SK-N-SH (cell line): ENCODE results near the gene MARK3. TPM values are rescaled to one million over a fixed set of nuclear protein-coding genes. Genes with fewer than 3 reads are reported as not detected.

Experiments
- CTCF ChIA-PET: fragments of 300-600, 350-600 bp; formaldehyde crosslinking; extraction: SDS; loops from one replicate; lab custom pipeline; 2021; lab: Yijun Ruan, JAX
- POLR2A ChIA-PET: fragments of 350-600 bp; sonication (Branson Sonifier 250); formaldehyde crosslinking; extraction: SDS; loops from one replicate; lab custom pipeline; 2020; ENCODE audit warnings: antibody characterized with exemption, inconsistent platforms; lab: Yijun Ruan, JAX
- DNase-seq: peaks from one replicate; pipeline ENCODE4 v3.0.0; 2012
- H2AFZ ChIP-seq: fragments of 200-600 bp; sonication (generic); 2 replicates; pipeline ENCODE4 v1.8.1; 2016; ENCODE audit warnings: antibody characterized with exemption, mild to moderate bottlenecking, low read depth
- H3F3A ChIP-seq: fragments of 200-600 bp; sonication (generic); replicated peaks from 2 replicates; pipeline ENCODE3; 2016; ENCODE audit warnings: antibody characterized with exemption, mild to moderate bottlenecking; ENCODE audit not compliant: insufficient read depth
- H3K27ac ChIP-seq, 2 experiments: fragments of 200-500 bp in 1 of 2; fragments of 200-600 bp in 1 of 2; sonication (Bioruptor generic) in 1 of 2; sonication (generic), shearing (Covaris generic) in 1 of 2; 2 replicates each; pipeline versions ENCODE4 v1.5.1 to v1.6.1; 2014 to 2016; ENCODE audit warnings: low read depth in 2 of 2, inconsistent platforms in 1 of 2, low read length in 1 of 2, mild to moderate bottlenecking in 1 of 2, mixed read lengths in 1 of 2
- H3K27me3 ChIP-seq: fragments of 200-600 bp; sonication (generic), shearing (Covaris generic); 2 replicates; pipeline ENCODE4 v1.6.1; 2016; ENCODE audit warnings: mixed run types; ENCODE audit not compliant: insufficient read depth
- H3K36me3 ChIP-seq, 2 experiments: fragments of 200-500 bp in 1 of 2; fragments of 200-600 bp in 1 of 2; sonication (Bioruptor generic) in 1 of 2; sonication (generic) in 1 of 2; replicated peaks in 1 of 2; 2 replicates each; pipeline versions ENCODE3 to v1.5.1; 2014 to 2016; ENCODE audit warnings: low read length in 1 of 2, mild to moderate bottlenecking in 1 of 2; ENCODE audit not compliant: insufficient read depth in 2 of 2, control insufficient read depth in 1 of 2
- H3K4me1 ChIP-seq, 2 experiments: fragments of 200-500 bp in 1 of 2; fragments of 200-600 bp in 1 of 2; sonication (Bioruptor generic) in 1 of 2; sonication (generic), shearing (Covaris generic) in 1 of 2; 2 replicates each; pipeline versions ENCODE4 v1.5.1 to v1.6.1; 2014 to 2016; ENCODE audit warnings: low read depth in 1 of 2, low read length in 1 of 2, mixed run types in 1 of 2; ENCODE audit not compliant: insufficient read depth in 2 of 2, control insufficient read depth in 1 of 2
- H3K4me2 ChIP-seq: fragments of 200-600 bp; sonication (generic), shearing (Covaris generic); 2 replicates; pipeline ENCODE4 v1.6.1; 2017; ENCODE audit warnings: mixed run types
- H3K4me3 ChIP-seq, 2 experiments: fragments of 200-500 bp in 1 of 2; fragments of 200-600 bp in 1 of 2; sonication (Bioruptor generic) in 1 of 2; sonication (generic), shearing (Covaris generic) in 1 of 2; 2 replicates each; pipeline versions ENCODE4 v1.5.1 to v1.8.1; 2014 to 2016; ENCODE audit warnings: low read depth in 2 of 2, inconsistent platforms in 1 of 2, low read length in 1 of 2, mild to moderate bottlenecking in 1 of 2, mixed read lengths in 1 of 2, moderate library complexity in 1 of 2
- H3K79me2 ChIP-seq: fragments of 200-600 bp; sonication (generic); 2 replicates; pipeline ENCODE4 v1.8.1; 2017; ENCODE audit warnings: mild to moderate bottlenecking; ENCODE audit not compliant: insufficient read depth
- H3K9ac ChIP-seq: fragments of 200-600 bp; sonication (generic); 2 replicates; pipeline ENCODE4 v1.6.1; 2017; ENCODE audit warnings: mixed run types
- H3K9me2 ChIP-seq: fragments of 200-600 bp; sonication (generic); 2 replicates; pipeline ENCODE4 v1.6.1; 2017; ENCODE audit warnings: mixed run types
- H3K9me3 ChIP-seq: fragments of 200-600 bp; sonication (generic); 2 replicates; pipeline ENCODE4 v1.6.1; 2017; ENCODE audit warnings: mixed run types, mild to moderate bottlenecking, moderate library complexity
- H4K20me1 ChIP-seq: fragments of 200-600 bp; sonication (generic); 2 replicates; pipeline ENCODE4 v1.6.1; 2017; ENCODE audit warnings: mild to moderate bottlenecking, mixed run types; ENCODE audit not compliant: insufficient read depth
- CHD2 ChIP-seq: fragments of 150-350 bp; IDR thresholded peaks from 2 replicates; pipeline ENCODE4 v1.6.1; 2018; ENCODE audit warnings: low read length; ENCODE audit not compliant: partially characterized antibody
- CTCF ChIP-seq: fragments of 200-600 bp; sonication (generic); IDR thresholded peaks from 2 replicates; pipeline ENCODE4 v1.6.1; 2017; ENCODE audit warnings: antibody characterized with exemption, mild to moderate bottlenecking, moderate library complexity
- FOSL2 ChIP-seq: IDR thresholded peaks from 2 replicates; pipeline ENCODE4 v1.4.0; 2012; ENCODE audit warnings: low read depth, mild to moderate bottlenecking, moderate library complexity, borderline replicate concordance
- FOXJ3 ChIP-seq: sonication (generic); formaldehyde crosslinking; IDR thresholded peaks from 2 replicates; pipeline ENCODE4 v1.5.1; 2020; ENCODE audit warnings: mild to moderate bottlenecking, missing genetic modification reagents
- IRF3 ChIP-seq: fragments of 150-350 bp; IDR thresholded peaks from 2 replicates; pipeline ENCODE4 v1.6.1; 2016; ENCODE audit warnings: mild to moderate bottlenecking, low read depth, low read length
- JUND ChIP-seq: IDR thresholded peaks from 2 replicates; pipeline ENCODE4 v1.4.0; 2012
- MEF2A ChIP-seq: IDR thresholded peaks from 2 replicates; pipeline ENCODE4 v1.4.0; 2012; ENCODE audit warnings: low read depth, borderline replicate concordance
- NFIC ChIP-seq: IDR thresholded peaks from 2 replicates; pipeline ENCODE4 v1.4.0; 2012; ENCODE audit warnings: borderline replicate concordance
- RFX5 ChIP-seq: IDR thresholded peaks from 2 replicates; pipeline ENCODE4 v1.6.1; 2012; ENCODE audit warnings: mild to moderate bottlenecking, improper control_type of control experiment, low read length
- RXRA ChIP-seq: IDR thresholded peaks from 2 replicates; pipeline ENCODE4 v1.4.0; 2012; ENCODE audit warnings: low read depth, mild to moderate bottlenecking, borderline replicate concordance
- TAF1 ChIP-seq: IDR thresholded peaks from 2 replicates; pipeline ENCODE4 v1.6.1; 2012; ENCODE audit warnings: low read depth, mild to moderate bottlenecking, low read length, moderate library complexity, borderline replicate concordance
- TCF12 ChIP-seq: IDR thresholded peaks from 2 replicates; pipeline ENCODE4 v1.4.0; 2012
- USF2 ChIP-seq: fragments of 150-350 bp; IDR thresholded peaks from 2 replicates; pipeline ENCODE4 v1.6.1; 2017; ENCODE audit warnings: antibody characterized with exemption, low read length, low read depth, borderline replicate concordance
- YY1 ChIP-seq: IDR thresholded peaks from 2 replicates; pipeline ENCODE4 v1.4.0; 2012; ENCODE audit warnings: low read depth, mild to moderate bottlenecking
- ZBTB33 ChIP-seq: IDR thresholded peaks from 2 replicates; pipeline ENCODE4 v1.4.0; 2012; ENCODE audit warnings: low read depth, borderline replicate concordance
- WGBS: methylation state at CpG from one replicate; pipeline ENCODE4 v1.1.6; 2017; ENCODE audit warnings: low lambda C conversion rate; 5-methylcytosine and 5-hydroxymethylcytosine counted together
- polyA plus RNA-seq, 3 experiments: library from polyadenylated mRNA; depleted of rRNA; stranded (reverse); fragments of >200 nt; gene quantifications; 2 replicates each; pipeline ENCODE4 v1.2.3, GENCODE V29; 2012

Gene MARK3
- polyA plus RNA-seq, 1 of the 3 experiments (the other 2 are of a cell fraction), result 73.4 TPM

GRCh38 chr14:103404032-103404918 is 19.1 kb downstream of the MARK3 start:
- ChIA-PET POLR2A (no interaction called here), CTCF (interaction anchor here (0.6 to 4.2 kb wide), 5 partner anchors 11 to 21 kb away, joined by 3 to 25 read pairs (median 4); no protein-coding TSS in a partner anchor)
- Histone ChIP-seq H4K20me1 (peaks cover 66% of the 10 kb centered on the region), H3F3A (peaks cover 21% of the 10 kb centered on the region), H3K27ac (peak overlapping the region; percentile 14 to 20; a peak in 1 of 4 replicates), H3K36me3 (peaks cover 10 to 15% of the 10 kb centered on the region in 2 experiments), H2AFZ (no peak overlapping the region), H3K4me1 (peaks cover 10 to 34% of the 10 kb centered on the region in 2 experiments; a peak in 3 of 4 replicates), H3K4me2 (peak overlapping the region; percentile 5; the same call in 1 of the 2 replicates), H3K9ac (no peak overlapping the region), H3K9me3 (no peaks in the 10 kb centered on the region), H3K9me2 (no peaks in the 10 kb centered on the region), H3K27me3 (no peaks in the 10 kb centered on the region), H3K4me3 (no peak overlapping the region), H3K79me2 (peaks cover 97% of the 10 kb centered on the region)
- DNase-seq, result no peak
- WGBS, result 84% methylated on average over 9 of the region's 9 CpGs
- TF ChIP-seq MEF2A, result no peak
- no peak for TF ChIP-seq CHD2
- TF ChIP-seq FOSL2, result no peak
- TF ChIP-seq TAF1, result no peak
- TF ChIP-seq FOXJ3 (CRISPR knock-in tag), result no peak
- TF ChIP-seq ZBTB33, result no peak
- TF ChIP-seq RFX5, result no peak
- TF ChIP-seq USF2, result no peak
- no peak for TF ChIP-seq JUND
- no peak for TF ChIP-seq YY1
- TF ChIP-seq CTCF, result no peak
- TF ChIP-seq NFIC, result no peak
- no peak for TF ChIP-seq RXRA
- TF ChIP-seq IRF3, result no peak
- TF ChIP-seq TCF12, result no peak
